Prostate gland (tissue), 2 donors: ENCODE results near the gene LTA4H. TPM values are rescaled to one million over a fixed set of nuclear protein-coding genes. Genes with fewer than 3 reads are reported as not detected.

Experiments
- DNase-seq: peaks from one replicate; pipeline ENCODE4 v3.0.0-alpha.2; 2019; ENCODE audit warnings: low spot score
- H3K27ac ChIP-seq, 2 donors: fragments of 200-600 bp; sonication (generic); 2 replicates each; pipeline ENCODE4 v1.5.1; 2017 to 2019
- H3K27me3 ChIP-seq: fragments of 200-600 bp; sonication (generic); replicated peaks from 2 replicates; pipeline ENCODE4 v1.5.1; 2019; ENCODE audit not compliant: insufficient read depth
- H3K36me3 ChIP-seq, 2 donors: fragments of 200-600 bp; sonication (generic); 1 replicate in 1 of 2; 2 replicates in 1 of 2; pipeline versions ENCODE4 v1.5.1 to v1.8.1; 2017 to 2019
- H3K4me1 ChIP-seq: fragments of 200-600 bp; sonication (generic); replicated peaks from 2 replicates; pipeline ENCODE4 v1.5.1; 2019
- H3K4me3 ChIP-seq, 2 donors: fragments of 200-600 bp; sonication (generic); 2 replicates each; pipeline ENCODE4 v1.5.1; 2017 to 2019
- H3K9me3 ChIP-seq: fragments of 200-600 bp; sonication (generic); 2 replicates; pipeline ENCODE4 v1.5.1; 2017
- CTCF ChIP-seq, 4 experiments: fragments of 200-600 bp in 2 of 4; fragments of 450-650 bp in 2 of 4; sonication (generic) in 2 of 4; IDR thresholded peaks; 1 replicate in 3 of 4; 2 replicates in 1 of 4; pipeline ENCODE4 v1.5.1; 2016 to 2019; ENCODE audit warnings: antibody characterized with exemption in 4 of 4, mild to moderate bottlenecking in 2 of 4, moderate library complexity in 2 of 4
- POLR2A ChIP-seq: fragments of 450-650 bp; IDR thresholded peaks from one replicate; pipeline ENCODE4 v1.6.1; 2016; ENCODE audit warnings: antibody characterized with exemption, mild to moderate bottlenecking
- POLR2AphosphoS5 ChIP-seq: sonication (generic); formaldehyde crosslinking; IDR thresholded peaks from one replicate; pipeline ENCODE4 v1.6.1; 2017; ENCODE audit warnings: antibody characterized with exemption
- WGBS: methylation state at CpG from one replicate; pipeline ENCODE4 v1.1.5; 2018; 5-methylcytosine and 5-hydroxymethylcytosine counted together
- intact Hi-C: fragments of 100-400 bp; cut with DNase I; formaldehyde crosslinking; loops from one replicate; pipeline ENCODE4 v1.14.2; 2022
- total RNA-seq, 2 donors: library from RNA; depleted of rRNA; stranded (reverse); fragments of >200 nt; gene quantifications; one replicate each; pipeline ENCODE4 v1.1.0, GENCODE V29; 2016

Gene LTA4H
- total RNA-seq, 2 donors from 2014 or later, result 50.3 to 67.7 TPM

- no peaks in the 10 kb centered on the region for H3K4me1 ChIP-seq
- no peaks in the 10 kb centered on the region for H3K9me3 ChIP-seq
- intact Hi-C loops, result no loop called here
- 95% methylated on average over 5 of the region's 5 CpGs for WGBS
- TF ChIP-seq POLR2A (no peak), POLR2AphosphoS5 (no peak), CTCF (IDR thresholded peaks at IDR 0.05) (no peak)
- no peak overlapping the region for H3K27ac ChIP-seq
- DNase-seq, result no peak
- H3K36me3 ChIP-seq, result no peaks in the 10 kb centered on the region
- no peaks in the 10 kb centered on the region for H3K27me3 ChIP-seq
- H3K4me3 ChIP-seq, result no peak overlapping the region
These were observed 55.0 kb downstream of the LTA4H start for GRCh38 chr12:95980437-95980836.

GRCh38 chr12:95978774-95979173, 56.6 kb downstream of the LTA4H start:
- WGBS, result 91% methylated on average over 3 of the region's 3 CpGs
- intact Hi-C loops, result no loop called here
- H3K27ac ChIP-seq, result no peak overlapping the region
- H3K9me3 ChIP-seq, result no peaks in the 10 kb centered on the region
- no peaks in the 10 kb centered on the region for H3K36me3 ChIP-seq
- TF ChIP-seq CTCF (IDR thresholded peaks at IDR 0.05) (no peak), POLR2AphosphoS5 (no peak), POLR2A (no peak)
- no peaks in the 10 kb centered on the region for H3K27me3 ChIP-seq
- no peaks in the 10 kb centered on the region for H3K4me1 ChIP-seq
- no peak overlapping the region for H3K4me3 ChIP-seq
- no peak for DNase-seq

- TF ChIP-seq POLR2AphosphoS5, result no peak
- TF ChIP-seq CTCF (IDR thresholded peaks at IDR 0.05), result no peak
- TF ChIP-seq POLR2A, result no peak
- WGBS, result 86% methylated on average over 5 of the region's 5 CpGs
- Histone ChIP-seq H3K27me3 (no peaks in the 10 kb centered on the region), H3K27ac (no peak overlapping the region), H3K36me3 (no peaks in the 10 kb centered on the region), H3K4me3 (no peak overlapping the region), H3K4me1 (no peaks in the 10 kb centered on the region), H3K9me3 (no peaks in the 10 kb centered on the region)
- DNase-seq, result no peak
- intact Hi-C loops, result no loop called here
These were observed 57.0 kb downstream of the LTA4H start for GRCh38 chr12:95978351-95978750.

- no peaks in the 10 kb centered on the region for H3K36me3 ChIP-seq
- no peaks in the 10 kb centered on the region for H3K27me3 ChIP-seq
- H3K4me3 ChIP-seq, result no peak overlapping the region
- no peaks in the 10 kb centered on the region for H3K4me1 ChIP-seq
- no peak for DNase-seq
- no peak overlapping the region for H3K27ac ChIP-seq
- WGBS, result 87% methylated on average over 11 of the region's 11 CpGs
- TF ChIP-seq CTCF (IDR thresholded peaks at IDR 0.05) (no peak), POLR2AphosphoS5 (no peak), POLR2A (no peak)
- no peaks in the 10 kb centered on the region for H3K9me3 ChIP-seq
- intact Hi-C loops, result no loop called here
These were observed 57.6 kb downstream of the LTA4H start for GRCh38 chr12:95977764-95978305.

GRCh38 chr12:95976416-95976832, 59.0 kb downstream of the LTA4H start:
- no peak overlapping the region for H3K27ac ChIP-seq
- WGBS, result 88% methylated on average over 8 of the region's 8 CpGs
- no peaks in the 10 kb centered on the region for H3K27me3 ChIP-seq
- no peaks in the 10 kb centered on the region for H3K36me3 ChIP-seq
- H3K9me3 ChIP-seq, result no peaks in the 10 kb centered on the region
- intact Hi-C loops, result no loop called here
- DNase-seq, result no peak
- H3K4me3 ChIP-seq, result no peak overlapping the region
- TF ChIP-seq POLR2A (no peak), POLR2AphosphoS5 (no peak), CTCF (IDR thresholded peaks at IDR 0.05) (no peak)
- no peaks in the 10 kb centered on the region for H3K4me1 ChIP-seq
